PC-9 (cell line): ENCODE data around the gene SCGB3A1. TPM values are rescaled to one million over a fixed set of nuclear protein-coding genes. Genes with fewer than 3 reads are reported as not detected.

Experiments
- BruUV-seq: library from RNA; stranded (reverse); fragments of 400-500 nt; replicated peaks from 2 replicates; lab custom pipeline; 2021; lab: Mats Ljungman, UMichigan
- CTCF ChIA-PET: fragments of 300-600 bp; sonication (Branson Sonifier 250); formaldehyde crosslinking; loops from one replicate; lab custom pipeline; 2022; ENCODE audit warnings: antibody characterized with exemption; lab: Charles Lee
- POLR2A ChIA-PET: fragments of 300-600 bp; sonication (Branson Sonifier 250); formaldehyde crosslinking; loops from one replicate; lab custom pipeline; 2022; ENCODE audit warnings: antibody characterized with exemption; ENCODE audit not compliant: unreplicated experiment; lab: Charles Lee
- DNase-seq, 2 experiments: peaks; one replicate each; pipeline versions ENCODE4 v3.0.0 to v3.0.0-alpha.2; 2015 to 2022; ENCODE audit warnings: mixed read lengths in 1 of 2
- H2AFZ ChIP-seq: fragments of 200-600 bp; sonication (generic); 2 replicates; pipeline ENCODE4 v1.8.1; 2017; ENCODE audit warnings: antibody characterized with exemption
- H3F3A ChIP-seq: fragments of 200-600 bp; sonication (generic); 2 replicates; pipeline ENCODE4 v1.8.1; 2017; ENCODE audit warnings: antibody characterized with exemption, mild to moderate bottlenecking, low read depth; ENCODE audit not compliant: insufficient read depth
- H3K27ac ChIP-seq: fragments of 200-600 bp; sonication (generic); 2 replicates; pipeline ENCODE4 v1.6.1; 2016; ENCODE audit warnings: mixed run types
- H3K27me3 ChIP-seq: fragments of 200-600 bp; sonication (generic); 2 replicates; pipeline ENCODE4 v1.6.1; 2016; ENCODE audit warnings: low read depth, mixed run types; ENCODE audit not compliant: insufficient read depth
- H3K36me3 ChIP-seq: fragments of 200-600 bp; sonication (generic); 2 replicates; pipeline ENCODE4 v1.6.1; 2016; ENCODE audit warnings: low read depth, mixed run types
- H3K4me1 ChIP-seq: fragments of 200-600 bp; sonication (generic); replicated peaks from 2 replicates; pipeline ENCODE4 v1.6.1; 2016; ENCODE audit warnings: mixed run types; ENCODE audit not compliant: insufficient read depth
- H3K4me2 ChIP-seq: fragments of 200-600 bp; sonication (generic); 2 replicates; pipeline ENCODE4 v1.6.1; 2017; ENCODE audit warnings: mixed run types
- H3K4me3 ChIP-seq: fragments of 200-600 bp; sonication (generic); 2 replicates; pipeline ENCODE4 v1.6.1; 2016; ENCODE audit warnings: mixed run types
- H3K79me2 ChIP-seq: fragments of 200-600 bp; sonication (generic); 2 replicates; pipeline ENCODE4 v1.6.1; 2017; ENCODE audit warnings: low read depth, mixed run types
- H3K9me2 ChIP-seq: fragments of 200-600 bp; sonication (generic); 2 replicates; pipeline ENCODE4 v1.8.1; 2017; ENCODE audit warnings: mild to moderate bottlenecking; ENCODE audit not compliant: insufficient read depth
- H3K9me3 ChIP-seq: fragments of 200-600 bp; sonication (generic); 2 replicates; pipeline ENCODE4 v1.8.1; 2016; ENCODE audit warnings: low read depth; ENCODE audit not compliant: insufficient read depth
- H4K20me1 ChIP-seq: fragments of 200-600 bp; sonication (generic); 2 replicates; pipeline ENCODE4 v1.8.1; 2017; ENCODE audit not compliant: insufficient read depth
- EZH2 ChIP-seq: fragments of 200-600 bp; sonication (generic); IDR thresholded peaks from 2 replicates; pipeline ENCODE4 v1.8.0; 2017; ENCODE audit warnings: antibody characterized with exemption, low read depth
- intact Hi-C: fragments of 100-400 bp; cut with micrococcal nuclease; formaldehyde crosslinking; loops from one replicate; pipeline ENCODE4 v1.10.0; 2022; ENCODE audit not compliant: unreplicated experiment
- total RNA-seq: library from RNA; stranded (reverse); gene quantifications from 2 replicates; pipeline ENCODE4 v1.2.3, GENCODE V29; 2021
- TF ChIP-seq, protein P1 (sequence below): fragments of 200-600 bp; sonication (generic); conservative IDR thresholded peaks from 2 replicates; pipeline ENCODE4 v1.6.1; 2017; ENCODE audit warnings: mixed run types, antibody characterized with exemption, mild to moderate bottlenecking, moderate library complexity

The SCGB3A1 gene
- total RNA-seq, 1 experiment from 2014 or later = not detected

DNA sequence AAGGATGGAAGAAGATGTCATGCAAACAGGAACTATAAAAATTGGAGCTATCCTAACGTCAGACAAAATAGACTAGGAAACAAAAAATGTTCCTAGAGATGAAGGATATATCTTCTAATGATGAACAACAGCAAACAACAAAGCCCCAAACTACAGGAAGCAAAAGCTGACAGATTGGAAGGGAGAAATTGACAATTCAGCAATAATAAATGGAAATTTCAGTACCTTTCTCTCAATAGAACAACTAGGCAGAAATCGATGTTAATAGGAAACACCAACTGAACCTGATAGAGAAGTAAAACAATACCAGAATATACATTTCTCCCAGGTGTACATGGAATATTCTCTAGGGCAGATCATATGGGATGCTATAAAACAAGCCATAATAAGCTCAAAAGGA lies 7.6 kb downstream of the SCGB3A1 start:
- peaks cover 6% of the 10 kb centered on the region; the same call in 1 of the 2 replicates for H3F3A ChIP-seq
- ChIA-PET CTCF (interaction anchor here (0.6 kb wide), 1 partner anchor 72 kb away, joined by 3 read pairs; no protein-coding TSS in a partner anchor), POLR2A (no interaction called here)
- TSS peak; percentile 2 for BruUV-seq
- intact Hi-C loops = no loop called here
- H3K36me3 ChIP-seq = no peaks in the 10 kb centered on the region
- no peaks in the 10 kb centered on the region for H3K79me2 ChIP-seq
- TF ChIP-seq, protein P1, sequence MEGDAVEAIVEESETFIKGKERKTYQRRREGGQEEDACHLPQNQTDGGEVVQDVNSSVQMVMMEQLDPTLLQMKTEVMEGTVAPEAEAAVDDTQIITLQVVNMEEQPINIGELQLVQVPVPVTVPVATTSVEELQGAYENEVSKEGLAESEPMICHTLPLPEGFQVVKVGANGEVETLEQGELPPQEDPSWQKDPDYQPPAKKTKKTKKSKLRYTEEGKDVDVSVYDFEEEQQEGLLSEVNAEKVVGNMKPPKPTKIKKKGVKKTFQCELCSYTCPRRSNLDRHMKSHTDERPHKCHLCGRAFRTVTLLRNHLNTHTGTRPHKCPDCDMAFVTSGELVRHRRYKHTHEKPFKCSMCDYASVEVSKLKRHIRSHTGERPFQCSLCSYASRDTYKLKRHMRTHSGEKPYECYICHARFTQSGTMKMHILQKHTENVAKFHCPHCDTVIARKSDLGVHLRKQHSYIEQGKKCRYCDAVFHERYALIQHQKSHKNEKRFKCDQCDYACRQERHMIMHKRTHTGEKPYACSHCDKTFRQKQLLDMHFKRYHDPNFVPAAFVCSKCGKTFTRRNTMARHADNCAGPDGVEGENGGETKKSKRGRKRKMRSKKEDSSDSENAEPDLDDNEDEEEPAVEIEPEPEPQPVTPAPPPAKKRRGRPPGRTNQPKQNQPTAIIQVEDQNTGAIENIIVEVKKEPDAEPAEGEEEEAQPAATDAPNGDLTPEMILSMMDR = no peak
- TF ChIP-seq EZH2 = no peak
- no peaks in the 10 kb centered on the region for H3K27me3 ChIP-seq
- H3K4me3 ChIP-seq = no peak overlapping the region
- no peaks in the 10 kb centered on the region for H3K9me2 ChIP-seq
- H3K4me1 ChIP-seq = no peaks in the 10 kb centered on the region
- DNase-seq = no peak
- no peak overlapping the region for H3K27ac ChIP-seq
- no peak overlapping the region for H2AFZ ChIP-seq
- H4K20me1 ChIP-seq = 0 out of 2 replicates have a peak, but pooled peaks cover 3% of the 10 kb centered on the region
- H3K4me2 ChIP-seq = no peak overlapping the region
- no peaks in the 10 kb centered on the region; the same call in 1 of the 2 replicates for H3K9me3 ChIP-seq

DNA sequence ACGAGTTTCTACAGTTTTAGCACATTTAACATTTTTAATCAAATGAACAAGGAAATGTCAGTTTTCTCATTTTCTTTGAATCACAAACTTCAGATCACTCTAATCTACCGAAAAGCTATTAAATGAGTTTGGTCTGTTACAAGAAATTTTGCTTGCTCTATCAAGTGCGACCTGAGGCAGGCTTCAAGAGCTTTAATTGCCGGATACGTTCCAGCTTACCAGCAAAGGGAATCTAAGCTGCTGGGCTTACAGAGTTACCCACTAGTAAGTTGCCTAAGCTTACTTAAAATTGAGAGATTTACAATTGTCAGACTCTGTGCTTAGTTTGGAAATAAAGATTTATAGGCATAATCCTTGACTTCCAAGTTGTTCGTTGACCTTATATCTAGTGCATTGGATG lies 10.6 kb downstream of the SCGB3A1 start:
- CTCF ChIA-PET = interaction anchor here (0.7 kb wide), 1 partner anchor 443 kb away, joined by 8 read pairs; no protein-coding TSS in a partner anchor
- TF ChIP-seq, protein P1 = no peak
- TF ChIP-seq EZH2 = no peak
- POLR2A ChIA-PET = no interaction called here
- Histone ChIP-seq H3K9me2 (no peaks in the 10 kb centered on the region), H3K36me3 (0 out of 2 replicates have a peak, but pooled peaks cover 15% of the 10 kb centered on the region), H3F3A (peaks cover 6% of the 10 kb centered on the region; the same call in 1 of the 2 replicates), H2AFZ (no peak overlapping the region), H3K27ac (no peak overlapping the region), H3K4me3 (no peak overlapping the region), H4K20me1 (peaks cover 3% of the 10 kb centered on the region), H3K4me2 (no peak overlapping the region), H3K27me3 (no peaks in the 10 kb centered on the region), H3K79me2 (no peaks in the 10 kb centered on the region), H3K9me3 (no peaks in the 10 kb centered on the region; the same call in 1 of the 2 replicates), H3K4me1 (no peaks in the 10 kb centered on the region)
- BruUV-seq = no TSS peak
- no peak for DNase-seq
- intact Hi-C loops = no loop called here

DNA sequence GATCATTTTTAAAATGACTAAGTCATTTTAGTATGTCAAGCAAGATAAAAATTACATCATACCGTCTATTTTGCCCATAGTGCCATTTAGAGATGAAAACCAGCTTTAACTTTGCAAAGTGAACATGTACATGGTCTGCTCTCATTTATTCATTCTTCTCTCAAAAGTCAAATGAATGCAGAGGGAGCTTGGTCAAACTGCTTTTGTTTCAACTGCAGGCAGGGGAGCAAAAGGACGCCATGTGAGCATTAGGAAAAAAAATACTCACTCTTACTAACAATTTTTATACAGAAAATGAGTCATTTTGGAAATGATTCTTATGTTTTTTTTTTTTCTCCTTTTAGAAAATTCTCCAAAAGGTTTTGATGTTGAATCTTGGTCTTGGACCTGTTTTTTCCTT lies 15.7 kb downstream of the SCGB3A1 start:
- H3K36me3 ChIP-seq = peaks cover 45% of the 10 kb centered on the region
- H3K9me3 ChIP-seq = no peaks in the 10 kb centered on the region
- H3K4me1 ChIP-seq = no peaks in the 10 kb centered on the region
- no peak overlapping the region for H2AFZ ChIP-seq
- no peak overlapping the region for H3K4me3 ChIP-seq
- H3K27me3 ChIP-seq = no peaks in the 10 kb centered on the region
- no peaks in the 10 kb centered on the region for H3F3A ChIP-seq
- TF ChIP-seq EZH2 = no peak
- TF ChIP-seq, protein P1 = no peak
- no peak overlapping the region for H3K27ac ChIP-seq
- BruUV-seq = no TSS peak
- intact Hi-C loops = no loop called here
- H3K79me2 ChIP-seq = no peaks in the 10 kb centered on the region
- CTCF ChIA-PET = no interaction called here
- H3K9me2 ChIP-seq = no peaks in the 10 kb centered on the region
- H3K4me2 ChIP-seq = no peak overlapping the region
- POLR2A ChIA-PET = no interaction called here
- DNase-seq = no peak
- H4K20me1 ChIP-seq = peaks cover 4% of the 10 kb centered on the region
